WTC11 (cell line): ENCODE data around the gene ZC3H4.

Experiments
- ATF6 ChIP-seq: sonication (generic); formaldehyde crosslinking; IDR thresholded peaks from 2 replicates; pipeline ENCODE4 v1.8.1; 2023; ENCODE audit warnings: mild to moderate bottlenecking, missing genetic modification reagents
- CREM ChIP-seq: sonication (generic); formaldehyde crosslinking; IDR thresholded peaks from 2 replicates; pipeline ENCODE4 v1.8.1; 2022; ENCODE audit warnings: mild to moderate bottlenecking, missing genetic modification reagents, moderate library complexity
- CTCF ChIP-seq: fragments of 200-600 bp; IDR thresholded peaks from 2 replicates; pipeline ENCODE4 v1.8.0; 2022; ENCODE audit warnings: antibody characterized with exemption
- HMGXB4 ChIP-seq: sonication (generic); formaldehyde crosslinking; IDR thresholded peaks from 2 replicates; pipeline ENCODE4 v1.8.1; 2023; ENCODE audit warnings: mild to moderate bottlenecking, moderate library complexity, missing genetic modification reagents
- KAT7 ChIP-seq: sonication (generic); formaldehyde crosslinking; IDR thresholded peaks from 2 replicates; pipeline ENCODE4 v1.8.1; 2023; ENCODE audit warnings: missing genetic modification reagents, mild to moderate bottlenecking, borderline replicate concordance
- MAX ChIP-seq: sonication (generic); formaldehyde crosslinking; IDR thresholded peaks from 2 replicates; pipeline ENCODE4 v1.8.0; 2022; ENCODE audit warnings: mild to moderate bottlenecking, missing genetic modification reagents
- TEAD4 ChIP-seq: sonication (generic); formaldehyde crosslinking; IDR thresholded peaks from 2 replicates; pipeline ENCODE4 v1.8.0; 2022; ENCODE audit warnings: mild to moderate bottlenecking, missing genetic modification reagents
- TP53 ChIP-seq: sonication (generic); formaldehyde crosslinking; IDR thresholded peaks from 2 replicates; pipeline ENCODE4 v1.8.1; 2023; ENCODE audit warnings: mild to moderate bottlenecking, missing genetic modification reagents
- ZNF263 ChIP-seq: sonication (generic); formaldehyde crosslinking; IDR thresholded peaks from 2 replicates; pipeline ENCODE4 v1.8.1; 2022; ENCODE audit warnings: low read depth, mild to moderate bottlenecking, moderate library complexity, missing genetic modification reagents

- no peak for TF ChIP-seq CREM
- no peak for TF ChIP-seq HMGXB4 (CRISPR knock-in tag)
- TF ChIP-seq TEAD4 (CRISPR knock-in tag), result no peak
- no peak for TF ChIP-seq CTCF
- TF ChIP-seq ZNF263, result no peak
- no peak for TF ChIP-seq KAT7 (CRISPR knock-in tag)
- no peak for TF ChIP-seq TP53 (CRISPR knock-in tag)
- no peak for TF ChIP-seq MAX (CRISPR knock-in tag)
- TF ChIP-seq ATF6 (CRISPR knock-in tag), result no peak
Observed at GRCh38 chr19:47100290-47100689, 13.3 kb downstream of the ZC3H4 start.
